PC-3 (cell line): ENCODE measurements around the gene CSAD. TPM values are rescaled to one million over a fixed set of nuclear protein-coding genes. Genes with fewer than 3 reads are reported as not detected.

Experiments used
- ATAC-seq: fragments of 200-7000 bp; cut with Tn5 transposase; 2 replicates; pipeline ENCODE4 v1.9.1; 2020; ENCODE audit warnings: mild to moderate bottlenecking, moderate library complexity
- BruUV-seq: library from RNA; stranded (reverse); fragments of 400-500 nt; replicated peaks from 2 replicates; lab custom pipeline; 2021; lab: Mats Ljungman, UMichigan
- CTCF ChIA-PET: fragments of 300-600 bp; sonication (Branson Sonifier 250); formaldehyde crosslinking; loops from one replicate; lab custom pipeline; 2022; ENCODE audit warnings: antibody characterized with exemption; lab: Charles Lee
- POLR2A ChIA-PET: fragments of 300-600 bp; sonication (Branson Sonifier 250); formaldehyde crosslinking; loops from one replicate; lab custom pipeline; 2022; ENCODE audit warnings: antibody characterized with exemption; ENCODE audit not compliant: unreplicated experiment; lab: Charles Lee
- DNase-seq: peaks from one replicate; pipeline ENCODE4 v3.0.0-alpha.2; 2015
- H2AFZ ChIP-seq: fragments of 300-600 bp; sonication (generic); 2 replicates; pipeline ENCODE4 v1.6.0; 2016; ENCODE audit warnings: antibody characterized with exemption, low read length
- H3F3A ChIP-seq: fragments of 300-600 bp; sonication (generic); one replicate; pipeline ENCODE4 v1.6.0; 2017; ENCODE audit warnings: antibody characterized with exemption, low read length, control low read depth, mild to moderate bottlenecking; ENCODE audit not compliant: unreplicated experiment
- H3K27ac ChIP-seq: fragments of 300-600 bp; sonication (generic); 2 replicates; pipeline ENCODE4 v1.5.1; 2016; ENCODE audit warnings: mild to moderate bottlenecking, low read length
- H3K27me3 ChIP-seq: fragments of 300-600 bp; sonication (generic); 2 replicates; pipeline ENCODE4 v1.6.1; 2016; ENCODE audit warnings: low read length, mixed read lengths
- H3K36me3 ChIP-seq: fragments of 300-600 bp; sonication (generic); 2 replicates; pipeline ENCODE4 v1.6.1; 2016; ENCODE audit warnings: low read depth, mixed run types, low read length, mixed read lengths
- H3K4me1 ChIP-seq: fragments of 300-600 bp; sonication (generic); 2 replicates; pipeline ENCODE4 v1.5.1; 2016; ENCODE audit warnings: low read length; ENCODE audit not compliant: insufficient read depth
- H3K4me2 ChIP-seq: fragments of 300-600 bp; sonication (generic); 2 replicates; pipeline ENCODE4 v1.6.0; 2016; ENCODE audit warnings: low read length
- H3K4me3 ChIP-seq: fragments of 300-600 bp; sonication (generic); 2 replicates; pipeline ENCODE4 v1.5.1; 2016; ENCODE audit warnings: mild to moderate bottlenecking, low read length, mixed read lengths
- H3K79me2 ChIP-seq: fragments of 300-600 bp; sonication (generic); 2 replicates; pipeline ENCODE4 v1.6.1; 2017; ENCODE audit warnings: low read length, mixed read lengths
- H3K9ac ChIP-seq: fragments of 300-600 bp; sonication (generic); 2 replicates; pipeline ENCODE4 v1.6.0; 2016; ENCODE audit warnings: mild to moderate bottlenecking, low read length
- H3K9me2 ChIP-seq: fragments of 300-600 bp; sonication (generic); replicated peaks from 2 replicates; pipeline ENCODE4 v1.6.1; 2016; ENCODE audit warnings: mixed run types, low read length, mixed read lengths
- H3K9me3 ChIP-seq: fragments of 300-600 bp; sonication (generic); 2 replicates; pipeline ENCODE4 v1.6.1; 2016; ENCODE audit warnings: low read length, mixed read lengths
- H4K20me1 ChIP-seq: fragments of 300-600 bp; sonication (generic); 2 replicates; pipeline ENCODE4 v1.6.1; 2016; ENCODE audit warnings: low read length, mixed read lengths
- CTCF ChIP-seq: fragments of 300-600 bp; sonication (generic); conservative IDR thresholded peaks from 2 replicates; pipeline ENCODE4 v1.5.1; 2017; ENCODE audit warnings: antibody characterized with exemption, low read depth, mild to moderate bottlenecking, low read length
- EZH2 ChIP-seq: fragments of 300-600 bp; sonication (generic); IDR thresholded peaks from one replicate; pipeline ENCODE4 v1.6.1; 2017; ENCODE audit warnings: antibody characterized with exemption, mild to moderate bottlenecking, low read length; ENCODE audit not compliant: unreplicated experiment
- EZH2phosphoT487 ChIP-seq: fragments of 300-600 bp; sonication (generic); IDR thresholded peaks from 2 replicates; pipeline ENCODE4 v1.6.1; 2018; ENCODE audit warnings: mild to moderate bottlenecking, antibody characterized with exemption, low read length, borderline replicate concordance
- intact Hi-C: fragments of 100-400 bp; cut with micrococcal nuclease; formaldehyde crosslinking; loops from 2 replicates; pipeline ENCODE4 v1.9.0; 2023
- total RNA-seq: library from RNA; depleted of rRNA; stranded (reverse); fragments of >200 nt; gene quantifications from 2 replicates; pipeline ENCODE4 v1.2.3, GENCODE V29; 2014

CSAD gene
- total RNA-seq, 1 experiment from 2014 or later: 21.5 TPM

GRCh38 chr12:53190108-53190729 is 9.5 kb upstream of the CSAD start:
- TF ChIP-seq CTCF (peak; percentile 80), EZH2 (no peak)
- Histone ChIP-seq H3K27ac (no peak overlapping the region), H3K4me1 (no peaks in the 10 kb centered on the region), H3K4me2 (no peak overlapping the region), H2AFZ (no peak overlapping the region), H3K9me3 (no peaks in the 10 kb centered on the region), H4K20me1 (no peaks in the 10 kb centered on the region), H3K9ac (no peak overlapping the region), H3K27me3 (no peaks in the 10 kb centered on the region), H3F3A (no peaks in the 10 kb centered on the region), H3K36me3 (peaks cover 36% of the 10 kb centered on the region), H3K4me3 (no peak overlapping the region), H3K79me2 (no peaks in the 10 kb centered on the region), H3K9me2 (no peaks in the 10 kb centered on the region)
- ChIA-PET POLR2A (no interaction called here), CTCF (no interaction called here)
- ATAC-seq (peak; percentile 72), DNase-seq (peak; percentile 52)
- no TSS peak for BruUV-seq
- intact Hi-C loops: no loop called here

- Histone ChIP-seq H3K27ac (no peak overlapping the region), H4K20me1 (no peaks in the 10 kb centered on the region), H3K9me2 (no peaks in the 10 kb centered on the region), H3K36me3 (peaks cover 52% of the 10 kb centered on the region), H3K4me1 (peaks cover 10% of the 10 kb centered on the region), H3K4me3 (no peak overlapping the region), H3K9me3 (no peaks in the 10 kb centered on the region), H3K79me2 (peaks cover 16% of the 10 kb centered on the region), H2AFZ (no peak overlapping the region), H3F3A (no peaks in the 10 kb centered on the region), H3K4me2 (no peak overlapping the region), H3K27me3 (no peaks in the 10 kb centered on the region), H3K9ac (no peak overlapping the region)
- ATAC-seq: no peak
- DNase-seq: no peak
- ChIA-PET POLR2A (no interaction called here), CTCF (no interaction called here)
- TF ChIP-seq EZH2 (no peak), EZH2phosphoT487 (no peak), CTCF (no peak)
- no TSS peak for BruUV-seq
- intact Hi-C loops: no loop called here
These were observed 6.6 kb upstream of the CSAD start for GRCh38 chr12:53187145-53187899.

GRCh38 chr12:53186745-53187144 is 6.0 kb upstream of the CSAD start:
- Histone ChIP-seq H3F3A (no peaks in the 10 kb centered on the region), H3K79me2 (peaks cover 22% of the 10 kb centered on the region), H3K4me3 (no peak overlapping the region), H2AFZ (no peak overlapping the region), H3K4me2 (no peak overlapping the region), H3K9me3 (no peaks in the 10 kb centered on the region), H3K36me3 (peaks cover 57% of the 10 kb centered on the region), H3K27me3 (no peaks in the 10 kb centered on the region), H3K27ac (no peak overlapping the region), H4K20me1 (no peaks in the 10 kb centered on the region), H3K9me2 (no peaks in the 10 kb centered on the region), H3K9ac (no peak overlapping the region), H3K4me1 (peaks cover 16% of the 10 kb centered on the region)
- TF ChIP-seq EZH2: no peak
- no peak for TF ChIP-seq EZH2phosphoT487
- TF ChIP-seq CTCF: no peak
- no peak for ATAC-seq
- no TSS peak for BruUV-seq
- POLR2A ChIA-PET: no interaction called here
- intact Hi-C loops: no loop called here
- CTCF ChIA-PET: no interaction called here
- DNase-seq: no peak
